HG03575 (cell line): ENCODE data around the gene GSAP.
"Not testable (repeated sequence)": the region's sequence is repeated elsewhere in the genome, so short reads cannot be mapped to it uniquely, and the experiment has no call there.

Experiments used
- ATAC-seq: cut with Tn5 transposase; IDR thresholded peaks from one replicate; pipeline ENCODE4 v1.9.1; 2021; ENCODE audit not compliant: unreplicated experiment, insufficient number of reproducible peaks, low FRiP score; ENCODE audit errors: extremely low read depth

GSAP gene

GRCh38 chr7:77313876-77314480 lies 102.2 kb downstream of the GSAP start:
- no peak for ATAC-seq

DNA sequence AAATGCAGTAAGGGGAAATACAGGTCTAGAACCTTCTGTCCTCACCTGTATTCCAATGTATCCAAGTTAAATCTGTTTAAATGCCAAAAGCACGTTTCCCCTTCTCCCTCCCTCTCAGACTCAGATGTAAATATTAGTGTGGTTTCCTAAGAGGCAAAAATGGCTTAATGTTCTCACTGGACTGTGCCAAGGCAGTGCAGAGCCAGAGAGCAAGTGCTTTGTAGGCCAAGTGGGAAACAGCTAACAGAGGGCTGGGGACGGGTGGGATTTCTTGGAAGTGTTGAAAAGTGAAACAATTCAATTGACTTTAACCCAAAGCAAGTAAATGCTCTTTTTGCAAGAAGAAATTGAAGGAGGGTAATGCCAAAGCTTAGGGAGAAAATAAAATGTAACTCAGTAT lies 103.1 kb downstream of the GSAP start:
- no peak for ATAC-seq

DNA sequence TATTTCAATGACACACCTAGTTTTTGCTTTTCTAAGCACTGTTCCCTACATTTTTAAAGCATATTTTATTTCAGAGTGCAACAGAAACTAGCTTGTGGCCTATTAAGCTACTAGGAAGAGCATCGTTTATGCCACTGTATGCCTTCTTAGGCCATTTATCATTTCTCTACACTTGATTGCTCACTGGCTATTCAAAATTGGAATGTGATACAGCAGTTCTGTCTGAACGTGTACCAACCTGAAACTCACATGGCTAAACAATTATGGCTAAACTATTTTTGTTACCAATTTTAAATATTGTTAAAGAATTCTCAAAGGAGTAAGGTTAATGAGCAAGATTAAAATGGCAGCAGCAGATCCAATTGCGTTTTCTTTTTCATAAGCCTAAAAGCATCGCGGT lies 105.2 kb downstream of the GSAP start:
- ATAC-seq, result no peak

DNA sequence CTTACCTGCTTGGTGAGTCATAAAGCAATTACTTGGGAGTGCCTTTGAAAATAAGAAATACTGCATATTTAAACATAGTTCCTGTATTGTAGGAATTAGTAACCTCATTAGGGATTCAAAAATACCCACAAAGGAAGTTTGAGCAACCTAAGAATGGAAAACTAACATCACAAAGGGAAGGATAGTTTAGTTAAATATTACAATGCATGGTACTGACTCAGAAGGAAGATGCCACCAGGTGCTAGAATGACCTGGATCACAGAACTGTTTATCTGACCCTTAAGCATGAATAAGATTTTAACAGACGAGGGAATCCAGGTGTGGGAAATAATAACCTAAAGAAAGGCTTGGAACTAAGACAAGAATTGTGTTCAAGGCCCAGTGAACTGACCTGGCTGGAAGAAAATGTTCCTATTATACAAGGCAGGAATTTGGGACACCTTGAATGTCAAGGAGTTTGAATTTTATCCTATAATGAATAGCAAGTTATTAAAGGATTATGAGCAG lies 106.4 kb downstream of the GSAP start:
- no peak for ATAC-seq

DNA sequence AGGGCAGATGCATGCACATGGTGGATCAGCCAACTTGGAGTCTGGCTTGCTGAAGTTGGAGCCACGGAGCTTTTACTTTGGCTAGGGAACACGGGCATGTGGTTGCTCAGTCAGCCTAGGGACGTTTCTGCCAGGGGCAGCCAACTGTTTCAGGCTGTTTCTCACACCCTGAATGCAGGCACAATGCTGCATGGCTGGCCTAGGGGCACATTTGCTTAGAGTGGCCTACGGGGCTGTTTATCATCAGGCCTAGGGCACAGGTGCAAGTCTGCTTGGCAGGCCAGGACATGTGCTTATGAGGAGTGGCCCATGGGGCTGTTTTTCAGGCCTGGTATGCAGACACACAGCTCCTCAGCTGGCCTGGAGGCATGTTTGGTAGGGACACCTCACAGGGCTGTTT lies 107.4 kb downstream of the GSAP start:
- ATAC-seq, result no peak

DNA sequence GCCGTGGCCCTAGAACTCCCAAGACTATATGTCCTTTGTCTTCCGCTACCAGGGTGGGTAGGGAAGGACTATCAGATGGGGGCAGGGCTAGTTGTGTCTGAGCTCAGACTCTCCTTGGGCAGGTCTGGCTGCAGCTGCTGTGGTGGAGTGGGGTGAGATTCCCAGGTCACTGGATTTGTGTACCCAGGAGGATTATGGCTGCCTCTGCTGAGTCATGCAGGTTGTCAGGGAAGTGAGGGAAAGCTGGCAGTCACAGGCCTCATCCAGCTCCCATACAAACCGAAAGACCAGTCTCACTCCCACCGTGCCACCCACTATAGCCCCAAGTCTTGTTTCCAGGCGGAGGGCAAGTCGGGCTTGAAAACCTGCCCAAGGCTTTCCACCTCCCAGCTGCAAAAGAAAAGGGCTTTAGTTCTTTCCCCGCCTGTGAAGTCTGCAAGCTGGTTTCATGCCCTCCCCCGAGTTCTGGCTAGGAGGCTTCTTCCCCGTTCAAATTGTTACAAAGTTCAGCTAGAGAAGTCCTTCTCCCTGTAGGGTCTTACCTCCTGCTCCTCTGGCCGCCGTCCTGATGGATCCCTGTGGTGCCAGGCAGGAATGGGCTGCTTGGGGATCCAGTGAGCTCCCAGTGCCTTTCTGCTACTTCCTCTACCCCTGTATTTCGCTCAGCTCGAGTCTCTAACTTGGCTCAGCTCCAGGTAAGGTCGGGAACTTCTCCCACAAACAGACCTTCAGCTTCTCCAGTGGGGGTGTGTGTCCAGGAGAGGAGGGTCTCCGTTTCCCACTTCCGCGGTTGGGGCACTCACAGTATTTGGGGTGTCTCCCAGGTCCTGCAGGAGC lies 109.7 kb downstream of the GSAP start:
- no peak for ATAC-seq

- no peak for ATAC-seq
These were observed 120.6 kb downstream of the GSAP start for GRCh38 chr7:77295549-77295948.

- ATAC-seq, result no peak
These were observed 123.1 kb downstream of the GSAP start for GRCh38 chr7:77293046-77293445.

DNA sequence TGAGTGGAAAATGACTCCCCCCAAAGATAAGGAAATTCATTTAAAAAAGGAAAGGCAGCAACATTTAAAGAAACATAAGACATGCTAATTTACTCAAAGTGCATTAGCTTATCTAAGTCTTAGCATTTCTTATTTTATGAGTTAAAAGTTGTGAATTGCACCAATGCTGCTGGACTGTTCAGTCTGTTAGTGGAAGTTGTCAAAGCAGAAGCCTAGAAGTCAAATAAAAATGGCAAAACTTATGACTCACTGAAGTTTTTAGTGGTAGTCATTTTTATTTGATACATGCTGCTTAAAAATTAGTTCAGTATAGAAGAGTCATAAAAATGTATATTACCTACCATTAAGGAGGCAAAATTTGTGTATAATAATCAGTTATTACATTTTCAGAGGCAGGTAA lies 125.7 kb downstream of the GSAP start:
- no peak for ATAC-seq

GRCh38 chr7:77289387-77289786 lies 126.8 kb downstream of the GSAP start:
- no peak for ATAC-seq

GRCh38 chr7:77288676-77289320 lies 127.4 kb downstream of the GSAP start:
- ATAC-seq, result no peak

DNA sequence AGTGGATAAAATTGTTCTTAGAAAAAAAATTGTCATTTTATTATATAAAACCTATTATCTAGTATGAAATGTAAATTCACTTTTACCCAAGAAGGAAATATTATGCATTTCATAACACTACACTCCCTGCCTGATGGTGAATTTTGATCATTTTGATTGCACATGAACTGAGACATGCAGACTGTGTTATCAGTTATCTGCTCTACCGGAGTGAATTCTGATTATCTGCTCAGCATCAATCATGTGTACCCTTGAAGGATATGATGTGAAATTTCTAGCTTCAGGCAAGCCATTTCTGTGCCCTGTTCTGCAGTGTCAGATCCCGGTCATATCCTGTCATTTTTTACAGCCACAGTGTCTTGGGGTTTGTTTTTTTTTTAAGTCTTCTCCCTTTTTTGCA lies 131.5 kb downstream of the GSAP start:
- ATAC-seq, result no peak

DNA sequence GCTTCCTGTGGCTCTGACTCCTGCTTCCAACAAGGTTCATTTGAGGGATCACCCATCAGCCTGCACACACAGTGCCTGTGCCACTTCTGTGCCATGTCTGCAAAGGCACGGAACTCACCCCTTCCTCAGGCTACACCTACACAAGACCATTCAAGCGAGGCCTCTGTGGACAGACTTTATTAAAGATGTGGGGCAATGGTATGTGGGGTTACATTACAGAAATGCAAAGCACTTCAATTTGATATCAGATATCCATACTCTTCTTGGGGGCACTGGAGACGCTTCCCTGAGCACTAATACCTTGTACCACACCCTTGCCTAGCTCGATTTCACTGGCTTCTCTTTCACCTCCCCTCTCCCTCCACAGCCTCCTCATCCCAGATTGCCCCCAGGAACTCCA lies 132.1 kb downstream of the GSAP start:
- no peak for ATAC-seq

DNA sequence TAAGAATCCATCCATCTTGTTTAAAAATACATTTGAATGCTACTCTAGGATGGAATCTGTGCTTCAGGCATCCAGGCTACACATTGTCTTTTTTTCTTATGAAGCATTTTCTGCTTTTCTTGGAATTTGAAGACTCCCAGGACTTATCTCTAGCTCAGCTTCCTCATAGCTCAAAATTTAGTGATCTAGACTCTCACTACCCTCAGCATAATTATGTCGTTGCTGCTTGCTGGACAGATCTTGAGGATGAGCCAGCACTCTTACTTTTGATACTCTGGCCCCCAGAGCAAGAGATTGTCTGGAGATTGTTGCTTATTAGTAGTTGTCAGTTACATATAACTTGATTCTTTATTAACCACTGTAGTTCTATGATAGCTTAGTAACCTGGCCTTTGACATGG lies 133.3 kb downstream of the GSAP start:
- ATAC-seq, result no peak

DNA sequence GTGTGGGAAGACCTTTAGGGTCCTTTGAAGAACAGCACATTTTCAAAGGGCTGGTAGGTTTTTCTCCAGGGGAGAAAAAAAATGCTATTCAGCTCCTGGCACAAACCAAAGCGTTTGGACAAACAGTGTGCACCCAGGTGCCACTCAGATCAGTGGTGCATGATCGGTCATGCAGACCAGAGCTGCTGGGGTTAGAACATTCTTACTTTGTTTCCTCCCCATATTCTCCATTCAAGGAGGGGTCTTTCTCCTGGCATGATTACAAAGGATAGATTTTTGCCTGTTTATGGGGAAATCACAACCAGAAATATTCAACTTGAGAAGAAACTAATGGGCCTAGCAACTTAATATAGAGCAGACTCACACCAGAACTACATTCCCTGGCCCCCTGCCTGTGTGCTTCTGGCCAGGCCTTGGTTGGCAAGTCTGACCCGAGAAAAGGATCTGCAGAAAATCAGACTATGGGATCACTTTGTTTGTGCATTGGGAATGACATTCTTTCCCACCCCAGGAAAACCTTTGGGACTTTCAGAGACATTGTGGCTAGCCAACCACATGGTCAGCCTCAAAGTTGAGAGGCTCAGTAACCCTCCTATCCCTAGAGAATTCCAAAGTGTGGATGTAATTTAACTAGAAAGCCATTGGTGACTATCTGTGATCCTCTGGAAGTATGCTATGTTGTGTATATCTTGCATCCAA lies 134.2 kb downstream of the GSAP start:
- no peak for ATAC-seq

DNA sequence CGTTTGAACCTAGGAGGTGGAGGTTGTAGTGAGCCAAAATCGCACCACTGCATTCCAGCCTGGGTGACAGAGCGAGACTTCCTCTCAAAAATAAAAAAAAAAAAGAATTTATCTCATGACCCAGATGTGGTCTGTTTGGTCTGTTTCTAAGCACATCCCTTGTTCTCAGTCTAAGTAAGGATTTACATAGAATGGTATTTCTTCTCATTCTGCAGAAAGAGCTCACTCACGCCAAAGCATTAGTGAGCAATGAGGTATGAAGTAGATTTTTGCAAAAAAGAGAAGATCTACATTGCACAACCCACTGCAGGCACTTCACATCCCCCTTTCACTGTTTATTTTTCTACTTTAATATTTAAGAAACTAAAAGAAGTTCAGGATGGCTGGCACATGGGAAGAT lies 140.0 kb downstream of the GSAP start:
- no peak for ATAC-seq

- not testable (repeated sequence) for ATAC-seq
These were observed 140.5 kb downstream of the GSAP start for GRCh38 chr7:77275663-77276062.

GRCh38 chr7:77271766-77272165 lies 144.4 kb downstream of the GSAP start:
- ATAC-seq, result no peak

DNA sequence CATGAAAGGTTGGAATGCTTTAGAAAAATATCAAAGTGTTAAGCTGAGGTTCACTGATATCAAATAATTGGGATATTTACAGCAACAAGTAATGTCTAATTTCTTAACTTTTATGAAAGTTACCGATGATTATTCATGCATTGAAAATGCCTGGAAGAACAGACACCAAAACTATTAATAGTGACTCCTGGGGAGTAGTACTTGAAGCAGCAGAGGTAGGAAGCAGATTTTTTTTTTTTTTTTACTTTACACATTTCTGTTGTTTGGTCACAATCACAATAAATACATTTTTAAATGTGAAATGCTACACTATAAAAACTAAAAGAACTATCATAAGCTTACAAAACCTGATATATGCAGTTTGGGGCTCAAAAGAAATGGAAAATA lies 146.1 kb downstream of the GSAP start:
- ATAC-seq, result no peak
